A549 (cell line): ENCODE results near the gene MYBPHL.

Experiments used
- CBX2 ChIP-seq: fragments of 200-600 bp; sonication (generic); IDR thresholded peaks from 2 replicates; pipeline ENCODE4 v1.6.1; 2016; ENCODE audit warnings: low read depth, mild to moderate bottlenecking, borderline replicate concordance
- CBX8 ChIP-seq: fragments of 200-600 bp; sonication (generic); IDR thresholded peaks from 2 replicates; pipeline ENCODE4 v1.6.1; 2016
- CEBPB ChIP-seq, 2 experiments: fragments of >200 bp in 1 of 2; sonication (Bioruptor Twin) in 1 of 2; formaldehyde crosslinking in 1 of 2; IDR thresholded peaks; 2 replicates each; pipeline ENCODE4 v1.6.1; 2012 to 2016
- CHD2 ChIP-seq: fragments of 150-350 bp; IDR thresholded peaks from 2 replicates; pipeline ENCODE4 v1.6.1; 2014; ENCODE audit warnings: low read length; ENCODE audit not compliant: partially characterized antibody
- JUNB ChIP-seq: fragments of >200 bp; sonication (Bioruptor Twin); formaldehyde crosslinking; IDR thresholded peaks from 2 replicates; pipeline ENCODE4 v1.6.1; 2016
- MYC ChIP-seq: IDR thresholded peaks from 2 replicates; pipeline ENCODE4 v1.6.1; 2012; ENCODE audit warnings: mild to moderate bottlenecking, inconsistent platforms, low read length, improper control_type of control experiment, borderline replicate concordance
- NR3C1 ChIP-seq: fragments of >200 bp; sonication (Bioruptor Twin); formaldehyde crosslinking; IDR thresholded peaks from 3 replicates; pipeline ENCODE4 v1.6.1; 2017
- POLR2A ChIP-seq: IDR thresholded peaks from 2 replicates; pipeline ENCODE4 v1.6.1; 2012; ENCODE audit warnings: mild to moderate bottlenecking, low read length
- RCOR1 ChIP-seq: fragments of 150-350 bp; IDR thresholded peaks from 2 replicates; pipeline ENCODE4 v1.6.1; 2014; ENCODE audit warnings: antibody characterized with exemption, low read length, low read depth
- TF ChIP-seq, protein P1 (sequence below): fragments of >200 bp; sonication (Bioruptor Twin); formaldehyde crosslinking; IDR thresholded peaks from 3 replicates; pipeline ENCODE4 v1.5.1; 2016
- TF ChIP-seq, protein P2 (sequence below): fragments of 200-600 bp; sonication (generic); IDR thresholded peaks from 2 replicates; pipeline ENCODE4 v1.6.1; 2016; ENCODE audit warnings: antibody characterized with exemption, mild to moderate bottlenecking, moderate library complexity
- TF ChIP-seq, protein P3 (sequence below): fragments of 450-650 bp; IDR thresholded peaks from 2 replicates; pipeline ENCODE4 v1.6.1; 2014; ENCODE audit warnings: antibody characterized with exemption

DNA sequence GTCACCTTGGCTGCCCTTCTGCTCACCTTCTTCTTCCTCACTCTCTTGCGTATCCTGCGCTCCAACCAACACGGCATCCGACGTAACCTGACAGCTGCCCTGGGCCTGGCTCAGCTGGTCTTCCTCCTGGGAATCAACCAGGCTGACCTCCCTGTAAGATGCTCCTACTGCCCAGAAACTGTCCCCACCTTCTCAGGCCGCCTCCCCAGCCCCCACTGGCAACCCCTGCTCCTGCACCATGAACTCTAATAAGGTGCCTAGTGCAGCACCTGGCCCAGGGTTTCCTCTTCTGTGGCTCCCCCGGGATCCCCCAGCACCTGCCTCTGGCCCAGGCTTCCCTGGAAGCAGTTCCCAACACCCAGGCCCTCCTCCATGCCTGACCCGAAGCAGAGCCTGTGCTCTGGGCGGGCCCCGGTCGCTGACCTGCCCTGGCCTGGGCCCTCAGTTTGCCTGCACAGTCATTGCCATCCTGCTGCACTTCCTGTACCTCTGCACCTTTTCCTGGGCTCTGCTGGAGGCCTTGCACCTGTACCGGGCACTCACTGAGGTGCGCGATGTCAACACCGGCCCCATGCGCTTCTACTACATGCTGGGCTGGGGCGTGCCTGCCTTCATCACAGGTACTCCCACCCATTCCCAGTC is 36.7 kb downstream of the MYBPHL start:
- TF ChIP-seq, protein P1, sequence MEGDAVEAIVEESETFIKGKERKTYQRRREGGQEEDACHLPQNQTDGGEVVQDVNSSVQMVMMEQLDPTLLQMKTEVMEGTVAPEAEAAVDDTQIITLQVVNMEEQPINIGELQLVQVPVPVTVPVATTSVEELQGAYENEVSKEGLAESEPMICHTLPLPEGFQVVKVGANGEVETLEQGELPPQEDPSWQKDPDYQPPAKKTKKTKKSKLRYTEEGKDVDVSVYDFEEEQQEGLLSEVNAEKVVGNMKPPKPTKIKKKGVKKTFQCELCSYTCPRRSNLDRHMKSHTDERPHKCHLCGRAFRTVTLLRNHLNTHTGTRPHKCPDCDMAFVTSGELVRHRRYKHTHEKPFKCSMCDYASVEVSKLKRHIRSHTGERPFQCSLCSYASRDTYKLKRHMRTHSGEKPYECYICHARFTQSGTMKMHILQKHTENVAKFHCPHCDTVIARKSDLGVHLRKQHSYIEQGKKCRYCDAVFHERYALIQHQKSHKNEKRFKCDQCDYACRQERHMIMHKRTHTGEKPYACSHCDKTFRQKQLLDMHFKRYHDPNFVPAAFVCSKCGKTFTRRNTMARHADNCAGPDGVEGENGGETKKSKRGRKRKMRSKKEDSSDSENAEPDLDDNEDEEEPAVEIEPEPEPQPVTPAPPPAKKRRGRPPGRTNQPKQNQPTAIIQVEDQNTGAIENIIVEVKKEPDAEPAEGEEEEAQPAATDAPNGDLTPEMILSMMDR, result no peak
- TF ChIP-seq, protein P2, sequence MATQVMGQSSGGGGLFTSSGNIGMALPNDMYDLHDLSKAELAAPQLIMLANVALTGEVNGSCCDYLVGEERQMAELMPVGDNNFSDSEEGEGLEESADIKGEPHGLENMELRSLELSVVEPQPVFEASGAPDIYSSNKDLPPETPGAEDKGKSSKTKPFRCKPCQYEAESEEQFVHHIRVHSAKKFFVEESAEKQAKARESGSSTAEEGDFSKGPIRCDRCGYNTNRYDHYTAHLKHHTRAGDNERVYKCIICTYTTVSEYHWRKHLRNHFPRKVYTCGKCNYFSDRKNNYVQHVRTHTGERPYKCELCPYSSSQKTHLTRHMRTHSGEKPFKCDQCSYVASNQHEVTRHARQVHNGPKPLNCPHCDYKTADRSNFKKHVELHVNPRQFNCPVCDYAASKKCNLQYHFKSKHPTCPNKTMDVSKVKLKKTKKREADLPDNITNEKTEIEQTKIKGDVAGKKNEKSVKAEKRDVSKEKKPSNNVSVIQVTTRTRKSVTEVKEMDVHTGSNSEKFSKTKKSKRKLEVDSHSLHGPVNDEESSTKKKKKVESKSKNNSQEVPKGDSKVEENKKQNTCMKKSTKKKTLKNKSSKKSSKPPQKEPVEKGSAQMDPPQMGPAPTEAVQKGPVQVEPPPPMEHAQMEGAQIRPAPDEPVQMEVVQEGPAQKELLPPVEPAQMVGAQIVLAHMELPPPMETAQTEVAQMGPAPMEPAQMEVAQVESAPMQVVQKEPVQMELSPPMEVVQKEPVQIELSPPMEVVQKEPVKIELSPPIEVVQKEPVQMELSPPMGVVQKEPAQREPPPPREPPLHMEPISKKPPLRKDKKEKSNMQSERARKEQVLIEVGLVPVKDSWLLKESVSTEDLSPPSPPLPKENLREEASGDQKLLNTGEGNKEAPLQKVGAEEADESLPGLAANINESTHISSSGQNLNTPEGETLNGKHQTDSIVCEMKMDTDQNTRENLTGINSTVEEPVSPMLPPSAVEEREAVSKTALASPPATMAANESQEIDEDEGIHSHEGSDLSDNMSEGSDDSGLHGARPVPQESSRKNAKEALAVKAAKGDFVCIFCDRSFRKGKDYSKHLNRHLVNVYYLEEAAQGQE, result no peak
- TF ChIP-seq POLR2A (no peak), CBX2 (no peak), NR3C1 (no peak), RCOR1 (no peak), JUNB (no peak), CHD2 (no peak), MYC (no peak), CEBPB (IDR thresholded peaks at IDR 0.05) (no peak), CBX8 (no peak)
- TF ChIP-seq, protein P3, sequence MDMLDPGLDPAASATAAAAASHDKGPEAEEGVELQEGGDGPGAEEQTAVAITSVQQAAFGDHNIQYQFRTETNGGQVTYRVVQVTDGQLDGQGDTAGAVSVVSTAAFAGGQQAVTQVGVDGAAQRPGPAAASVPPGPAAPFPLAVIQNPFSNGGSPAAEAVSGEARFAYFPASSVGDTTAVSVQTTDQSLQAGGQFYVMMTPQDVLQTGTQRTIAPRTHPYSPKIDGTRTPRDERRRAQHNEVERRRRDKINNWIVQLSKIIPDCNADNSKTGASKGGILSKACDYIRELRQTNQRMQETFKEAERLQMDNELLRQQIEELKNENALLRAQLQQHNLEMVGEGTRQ, result no peak
